Thoracic aorta (tissue), 2 donors: ENCODE measurements around the gene PKNOX2. TPM values are rescaled to one million over a fixed set of nuclear protein-coding genes. Genes with fewer than 3 reads are reported as not detected.

Experiments used
- ATAC-seq: fragments of 150-250 bp; one replicate; pipeline ENCODE4 v1.8.0; 2017; ENCODE audit warnings: low read depth; ENCODE audit not compliant: insufficient number of reproducible peaks, low FRiP score
- DNase-seq: peaks from one replicate; pipeline ENCODE4 v3.0.0-alpha.2; 2020; ENCODE audit warnings: low spot score
- H3K27ac ChIP-seq, 2 donors: fragments of 200-600 bp; sonication (generic); 1 replicate in 1 of 2; 2 replicates in 1 of 2; pipeline ENCODE4 v1.5.1; 2016; ENCODE audit warnings: mild to moderate bottlenecking in 2 of 2, moderate library complexity in 2 of 2
- H3K27me3 ChIP-seq: fragments of 200-600 bp; sonication (generic); replicated peaks from 2 replicates; pipeline ENCODE4 v1.6.0; 2016; ENCODE audit warnings: mild to moderate bottlenecking; ENCODE audit not compliant: insufficient read depth
- H3K36me3 ChIP-seq: fragments of 200-600 bp; sonication (generic); one replicate; pipeline ENCODE4 v1.5.1; 2016
- H3K4me1 ChIP-seq, 2 donors: fragments of 200-600 bp; sonication (generic); 1 replicate in 1 of 2; 2 replicates in 1 of 2; pipeline versions ENCODE4 v1.5.1 to v1.6.0; 2016; ENCODE audit warnings: low read depth in 2 of 2, mild to moderate bottlenecking in 1 of 2; ENCODE audit not compliant: control insufficient read depth in 1 of 2
- H3K4me3 ChIP-seq: fragments of 200-600 bp; sonication (generic); 2 replicates; pipeline ENCODE4 v1.5.1; 2016; ENCODE audit warnings: mild to moderate bottlenecking
- H3K9me3 ChIP-seq: fragments of 200-600 bp; sonication (generic); 2 replicates; pipeline ENCODE4 v1.5.1; 2016
- total RNA-seq, 2 donors: library from RNA; depleted of rRNA; stranded (reverse); fragments of >200 nt; gene quantifications; one replicate each; pipeline versions ENCODE4 v1.1.0 to v1.2.3, GENCODE V29; 2016
- TF ChIP-seq, protein P1 (sequence below): fragments of 200-600 bp; sonication (generic); IDR thresholded peaks from one replicate; pipeline ENCODE4 v1.5.1; 2019; ENCODE audit warnings: antibody characterized with exemption

The PKNOX2 gene
- total RNA-seq, 2 donors from 2014 or later: 1.4 to 9.2 TPM

DNA sequence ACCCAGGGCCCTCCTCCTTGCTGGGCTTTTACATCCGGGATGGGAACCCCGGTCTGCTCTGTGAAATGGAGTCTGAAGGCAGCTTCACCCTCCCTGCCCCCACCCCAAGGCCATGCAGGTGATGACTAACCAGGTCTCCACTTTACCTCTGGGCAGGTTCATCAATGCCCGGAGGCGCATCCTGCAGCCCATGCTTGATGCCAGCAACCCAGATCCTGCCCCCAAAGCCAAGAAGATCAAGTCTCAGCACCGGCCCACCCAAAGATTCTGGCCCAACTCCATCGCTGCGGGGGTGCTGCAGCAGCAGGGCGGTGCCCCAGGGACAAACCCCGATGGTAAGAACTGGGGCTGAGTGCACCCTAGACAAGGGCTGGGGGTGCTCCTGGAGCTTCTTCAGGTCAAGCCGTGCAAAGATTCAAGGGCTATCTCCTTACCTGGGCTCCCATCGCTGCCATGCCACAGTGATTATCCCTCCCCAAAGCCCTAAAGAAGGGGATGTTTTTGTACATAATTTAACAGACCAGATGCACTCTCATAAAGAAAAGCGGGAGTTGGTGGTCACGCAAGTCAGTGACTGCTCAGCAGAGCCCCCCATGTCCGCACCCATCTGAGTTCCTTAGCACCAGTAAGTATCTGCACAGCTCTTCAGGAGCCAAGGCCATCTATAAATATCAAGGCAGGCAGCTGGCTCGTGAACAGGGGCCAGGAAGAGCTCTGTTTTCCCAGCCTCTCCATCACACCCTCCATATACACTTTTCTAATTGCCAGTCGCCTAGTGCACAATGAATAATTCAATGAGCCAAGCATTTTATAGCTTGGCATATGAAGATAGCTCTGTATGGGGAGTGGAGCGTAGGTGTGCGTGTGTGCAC, 265.5 kb downstream of the PKNOX2 start:
- Histone ChIP-seq H3K4me3 (no peak overlapping the region), H3K27me3 (no peaks in the 10 kb centered on the region), H3K27ac (no peak overlapping the region), H3K4me1 (peaks cover 0 to 10% of the 10 kb centered on the region in 2 donors), H3K36me3 (peaks cover 2% of the 10 kb centered on the region), H3K9me3 (no peaks in the 10 kb centered on the region)
- ATAC-seq (no peak), DNase-seq (no peak)
- TF ChIP-seq, protein P1, sequence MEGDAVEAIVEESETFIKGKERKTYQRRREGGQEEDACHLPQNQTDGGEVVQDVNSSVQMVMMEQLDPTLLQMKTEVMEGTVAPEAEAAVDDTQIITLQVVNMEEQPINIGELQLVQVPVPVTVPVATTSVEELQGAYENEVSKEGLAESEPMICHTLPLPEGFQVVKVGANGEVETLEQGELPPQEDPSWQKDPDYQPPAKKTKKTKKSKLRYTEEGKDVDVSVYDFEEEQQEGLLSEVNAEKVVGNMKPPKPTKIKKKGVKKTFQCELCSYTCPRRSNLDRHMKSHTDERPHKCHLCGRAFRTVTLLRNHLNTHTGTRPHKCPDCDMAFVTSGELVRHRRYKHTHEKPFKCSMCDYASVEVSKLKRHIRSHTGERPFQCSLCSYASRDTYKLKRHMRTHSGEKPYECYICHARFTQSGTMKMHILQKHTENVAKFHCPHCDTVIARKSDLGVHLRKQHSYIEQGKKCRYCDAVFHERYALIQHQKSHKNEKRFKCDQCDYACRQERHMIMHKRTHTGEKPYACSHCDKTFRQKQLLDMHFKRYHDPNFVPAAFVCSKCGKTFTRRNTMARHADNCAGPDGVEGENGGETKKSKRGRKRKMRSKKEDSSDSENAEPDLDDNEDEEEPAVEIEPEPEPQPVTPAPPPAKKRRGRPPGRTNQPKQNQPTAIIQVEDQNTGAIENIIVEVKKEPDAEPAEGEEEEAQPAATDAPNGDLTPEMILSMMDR: no peak

DNA sequence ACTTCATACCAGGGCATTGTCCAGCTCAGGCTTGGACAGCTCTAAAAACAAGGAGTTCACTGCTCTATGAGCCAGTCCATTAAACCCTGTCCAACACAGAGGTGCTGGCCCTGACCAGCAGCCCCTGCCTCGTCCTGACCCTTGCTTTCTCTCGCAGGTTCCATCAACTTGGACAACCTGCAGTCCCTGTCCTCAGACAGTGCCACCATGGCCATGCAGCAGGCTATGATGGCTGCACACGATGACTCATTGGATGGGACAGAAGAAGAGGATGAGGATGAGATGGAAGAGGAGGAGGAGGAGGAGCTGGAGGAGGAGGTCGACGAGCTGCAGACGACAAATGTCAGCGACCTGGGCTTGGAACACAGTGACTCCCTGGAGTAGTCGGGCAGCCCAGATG, 266.5 kb downstream of the PKNOX2 start:
- Histone ChIP-seq H3K36me3 (peaks cover 2% of the 10 kb centered on the region), H3K27me3 (no peaks in the 10 kb centered on the region), H3K27ac (no peak overlapping the region), H3K4me3 (no peak overlapping the region), H3K9me3 (no peaks in the 10 kb centered on the region), H3K4me1 (no peaks in the 10 kb centered on the region)
- no peak for DNase-seq
- TF ChIP-seq, protein P1: no peak
- no peak for ATAC-seq

DNA sequence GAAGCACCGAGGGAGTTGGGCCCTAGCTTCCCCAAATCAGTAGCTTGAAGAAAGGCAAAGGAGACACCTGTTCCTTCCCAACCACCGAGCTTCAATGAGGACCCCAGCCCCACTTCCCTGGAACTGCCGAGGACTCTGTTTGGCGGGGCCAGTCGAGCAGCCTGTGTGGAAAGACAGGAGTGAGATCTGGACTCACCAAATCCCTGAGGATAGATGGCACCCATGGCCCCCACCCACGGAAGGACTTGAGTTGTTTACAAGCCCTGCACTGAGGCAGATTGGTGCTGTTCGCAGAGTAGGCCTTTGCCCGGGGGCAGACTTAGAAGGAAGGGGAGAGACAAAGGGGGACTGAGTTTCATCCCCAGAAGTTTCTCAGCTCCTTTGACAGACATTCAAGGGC, 266.9 kb downstream of the PKNOX2 start:
- ATAC-seq: no peak

DNA sequence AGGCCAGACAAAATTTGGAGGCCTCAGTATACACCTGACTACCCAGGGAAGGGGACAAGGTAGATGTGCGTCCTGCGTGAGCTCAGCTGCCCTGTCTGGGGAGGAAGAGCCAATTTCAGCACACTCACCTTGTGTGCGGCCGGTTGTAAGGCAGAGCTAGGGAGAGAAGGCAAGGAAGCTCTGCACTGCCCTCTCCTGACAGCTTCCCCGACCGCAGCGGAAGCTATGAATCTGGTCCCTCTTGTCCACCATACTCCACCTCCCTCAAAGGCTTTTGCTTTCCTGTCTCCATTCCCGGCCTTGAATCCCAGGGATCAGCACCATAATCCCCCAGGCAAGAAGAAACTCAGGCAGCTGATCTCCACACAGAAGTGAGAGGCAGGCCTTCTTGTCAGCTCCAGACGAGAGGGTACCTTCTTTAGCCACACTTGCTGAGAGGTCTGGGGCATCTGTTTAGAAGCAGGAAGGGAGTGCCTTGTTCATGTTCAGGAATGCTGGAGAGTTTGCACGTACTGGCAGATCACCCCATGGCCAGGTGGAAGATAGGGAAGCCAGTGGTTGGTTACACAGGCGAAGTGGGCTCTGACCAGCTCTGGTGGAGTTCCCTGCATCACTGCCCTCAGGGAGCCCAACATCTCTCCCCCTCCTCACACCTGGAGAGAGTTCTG, 269.0 kb downstream of the PKNOX2 start:
- Histone ChIP-seq H3K9me3 (no peaks in the 10 kb centered on the region), H3K27me3 (no peaks in the 10 kb centered on the region), H3K4me3 (no peak overlapping the region), H3K27ac (no peak overlapping the region), H3K36me3 (peaks cover 2% of the 10 kb centered on the region), H3K4me1 (no peaks in the 10 kb centered on the region)
- ATAC-seq (no peak), DNase-seq (no peak)
- TF ChIP-seq, protein P1: no peak

More for the DNA sequence above, 266.9 kb downstream of the PKNOX2 start:
- H3K4me1 ChIP-seq: no peaks in the 10 kb centered on the region
- no peak overlapping the region for H3K4me3 ChIP-seq
- H3K27ac ChIP-seq: no peak overlapping the region
- H3K36me3 ChIP-seq: peaks cover 2% of the 10 kb centered on the region
- DNase-seq: no peak
- TF ChIP-seq, protein P1: no peak
- H3K27me3 ChIP-seq: no peaks in the 10 kb centered on the region
- H3K9me3 ChIP-seq: no peaks in the 10 kb centered on the region

DNA sequence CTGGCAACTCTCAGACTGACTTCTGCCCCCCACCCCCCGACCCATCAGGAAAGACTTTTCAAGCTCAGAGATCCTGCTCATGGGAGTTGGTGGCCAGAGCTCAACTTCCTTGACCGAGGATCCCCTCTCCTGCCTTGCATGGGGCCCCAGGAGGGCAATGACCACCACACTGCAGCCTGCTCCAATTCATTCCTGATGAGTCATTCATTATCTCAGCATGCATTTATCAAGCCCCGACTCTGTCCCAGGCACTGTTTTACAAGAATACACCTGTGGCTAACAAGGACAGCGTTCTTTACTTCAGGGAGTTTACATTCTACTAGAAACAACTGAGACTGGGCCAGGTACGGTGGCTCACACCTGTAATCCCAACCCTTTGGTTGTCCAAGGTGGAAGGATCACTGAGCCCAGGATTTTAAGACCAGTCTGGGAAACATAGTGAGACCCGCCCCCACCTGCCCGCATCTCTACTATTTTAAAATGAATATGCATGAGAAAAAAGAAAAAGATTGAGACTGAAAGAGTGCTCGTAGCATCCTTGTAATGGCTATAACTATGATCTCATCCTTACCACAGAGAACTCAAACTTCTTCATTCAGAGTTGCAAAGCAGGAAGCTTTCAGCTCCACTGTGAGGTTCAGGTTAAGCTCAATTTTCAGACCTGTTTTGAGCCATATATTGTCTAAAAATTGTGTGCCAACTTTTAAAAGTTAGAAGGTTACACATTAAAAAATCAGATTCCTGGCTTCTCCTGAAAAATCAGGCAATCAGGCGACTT, 271.1 kb downstream of the PKNOX2 start:
- no peaks in the 10 kb centered on the region for H3K4me1 ChIP-seq
- no peak overlapping the region for H3K4me3 ChIP-seq
- DNase-seq: no peak
- H3K36me3 ChIP-seq: no peaks in the 10 kb centered on the region
- H3K27ac ChIP-seq: no peak overlapping the region
- ATAC-seq: no peak
- TF ChIP-seq, protein P1: no peak
- H3K27me3 ChIP-seq: no peaks in the 10 kb centered on the region
- H3K9me3 ChIP-seq: no peaks in the 10 kb centered on the region
